Measurements from ENCODE around the gene GCNT2. TPM values are rescaled to one million over a fixed set of nuclear protein-coding genes. Genes with fewer than 3 reads are reported as not detected.
A peak's percentile ranks its signal among the peaks of the same experiment; 100 is the strongest.
"Not testable (repeated sequence)": the region's sequence is repeated elsewhere in the genome, so short reads cannot be mapped to it uniquely, and the experiment has no call there.

GCNT2 gene
- total RNA-seq, 2 donors from 2014 or later, result 2.4 to 6.9 TPM

DNA sequence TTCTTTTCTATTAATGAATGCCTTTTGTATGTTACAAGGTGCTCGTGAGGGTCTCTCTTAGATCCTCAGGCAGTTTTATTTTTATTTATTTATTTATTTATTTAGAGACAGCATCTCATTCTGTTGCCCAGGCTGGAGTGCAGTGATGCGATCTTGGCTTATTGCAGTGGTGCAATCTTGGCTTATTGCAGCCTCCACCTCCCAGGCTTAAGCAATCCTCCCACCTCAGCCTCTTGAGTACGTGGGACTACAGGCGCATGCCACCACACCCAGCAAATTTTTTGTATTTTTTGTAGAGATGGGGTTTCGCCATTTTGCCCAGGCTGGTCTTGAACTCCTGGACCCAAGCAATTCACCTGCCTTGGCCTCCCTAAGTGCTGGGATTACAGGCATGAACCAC, 79.5 kb downstream of the GCNT2 start:
- not testable (repeated sequence) for H3K27me3 Mint-ChIP-seq; H3K4me1 Mint-ChIP-seq (ENCODE audit: low read depth in 2 of 2); H3K36me3 Mint-ChIP-seq; ATAC-seq; DNase-seq (ENCODE audit: low spot score); H3K27ac Mint-ChIP-seq; H3K9me3 Mint-ChIP-seq; H3K4me3 Mint-ChIP-seq

DNA sequence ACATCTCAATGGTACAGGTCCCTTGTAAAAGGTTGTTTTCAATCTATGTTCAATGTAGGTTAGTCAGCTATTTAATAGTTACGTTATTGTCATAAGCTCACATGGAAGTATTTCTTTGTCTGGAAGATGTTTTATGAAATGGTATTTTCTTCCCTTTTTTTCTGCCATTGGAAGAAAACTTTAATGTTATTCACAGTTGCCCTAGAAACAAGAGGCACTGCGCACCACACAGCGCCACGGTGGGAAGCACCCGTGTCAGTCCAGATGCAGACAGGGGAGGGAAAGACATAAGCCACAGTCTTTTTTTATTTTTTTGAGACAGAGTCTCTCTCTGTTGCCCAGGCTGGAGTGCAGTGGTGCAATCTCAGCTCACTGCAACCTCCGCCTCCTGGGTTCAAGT, 82.1 kb downstream of the GCNT2 start:
- ATAC-seq (no peak), DNase-seq (ENCODE audit: low spot score) (no peak)
- no peaks in the 10 kb centered on the region for H3K9me3 Mint-ChIP-seq
- H3K4me1 Mint-ChIP-seq (ENCODE audit: low read depth in 2 of 2), result peaks cover 5 to 6% of the 10 kb centered on the region in 2 donors
- peaks cover 0 to 11% of the 10 kb centered on the region in 2 donors for H3K27me3 Mint-ChIP-seq
- H3K4me3 Mint-ChIP-seq, result no peak overlapping the region
- no peaks in the 10 kb centered on the region for H3K36me3 Mint-ChIP-seq
- no peak overlapping the region for H3K27ac Mint-ChIP-seq

DNA sequence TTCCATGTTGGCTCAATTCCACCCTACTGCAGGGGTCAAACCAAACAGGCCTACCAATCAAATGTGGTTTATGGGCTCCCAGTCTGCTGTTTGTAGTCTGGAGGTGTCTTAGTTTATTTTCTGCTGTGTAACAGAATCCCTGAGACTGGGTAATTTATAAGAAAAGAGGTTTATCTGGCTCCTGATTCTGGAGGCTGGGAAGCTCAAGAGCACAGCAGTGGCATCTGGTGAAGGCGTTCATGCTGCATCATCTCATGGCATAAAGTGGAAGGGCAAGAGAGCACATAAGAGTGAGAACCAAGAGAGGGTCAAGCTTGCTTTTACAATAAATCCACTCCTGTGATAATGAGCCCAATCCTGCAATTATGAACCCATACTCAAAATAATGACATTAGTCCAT, 87.9 kb downstream of the GCNT2 start:
- no peak overlapping the region for H3K4me3 Mint-ChIP-seq

DNA sequence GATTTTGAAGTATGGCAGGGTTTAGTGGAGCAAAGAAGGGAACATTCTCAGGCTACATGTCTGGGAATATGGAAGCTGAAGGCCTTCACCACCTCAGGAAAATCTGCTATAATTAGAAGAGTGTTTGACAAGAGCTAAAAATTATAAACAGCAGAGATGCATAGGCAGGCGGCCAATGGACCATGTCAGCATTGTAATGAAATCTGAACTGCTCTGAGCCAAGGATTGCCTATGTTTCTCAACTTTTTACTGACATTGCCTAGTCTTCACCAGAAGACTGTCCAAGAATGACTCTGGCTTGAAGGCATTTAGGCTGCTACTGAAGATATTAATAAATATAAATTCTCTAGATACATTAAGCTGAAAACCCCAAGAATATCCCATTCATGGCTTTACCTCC, 89.1 kb downstream of the GCNT2 start:
- no peak for DNase-seq (ENCODE audit: low spot score)
- H3K4me3 Mint-ChIP-seq, result no peak overlapping the region
- no peak overlapping the region for H3K27ac Mint-ChIP-seq
- H3K27me3 Mint-ChIP-seq, result peaks cover 6 to 9% of the 10 kb centered on the region in 2 donors
- ATAC-seq, result no peak
- no peaks in the 10 kb centered on the region for H3K9me3 Mint-ChIP-seq
- H3K4me1 Mint-ChIP-seq (ENCODE audit: low read depth in 2 of 2), result peaks cover 5 to 7% of the 10 kb centered on the region in 2 donors
- H3K36me3 Mint-ChIP-seq, result no peaks in the 10 kb centered on the region

More for the DNA sequence above, 87.9 kb downstream of the GCNT2 start:
- no peaks in the 10 kb centered on the region for H3K4me1 Mint-ChIP-seq (ENCODE audit: low read depth in 2 of 2)
- H3K9me3 Mint-ChIP-seq, result no peaks in the 10 kb centered on the region
- peaks cover 6 to 9% of the 10 kb centered on the region in 2 donors for H3K27me3 Mint-ChIP-seq
- no peak for DNase-seq (ENCODE audit: low spot score)
- ATAC-seq, result no peak
- no peaks in the 10 kb centered on the region for H3K36me3 Mint-ChIP-seq
- no peak overlapping the region for H3K27ac Mint-ChIP-seq

DNA sequence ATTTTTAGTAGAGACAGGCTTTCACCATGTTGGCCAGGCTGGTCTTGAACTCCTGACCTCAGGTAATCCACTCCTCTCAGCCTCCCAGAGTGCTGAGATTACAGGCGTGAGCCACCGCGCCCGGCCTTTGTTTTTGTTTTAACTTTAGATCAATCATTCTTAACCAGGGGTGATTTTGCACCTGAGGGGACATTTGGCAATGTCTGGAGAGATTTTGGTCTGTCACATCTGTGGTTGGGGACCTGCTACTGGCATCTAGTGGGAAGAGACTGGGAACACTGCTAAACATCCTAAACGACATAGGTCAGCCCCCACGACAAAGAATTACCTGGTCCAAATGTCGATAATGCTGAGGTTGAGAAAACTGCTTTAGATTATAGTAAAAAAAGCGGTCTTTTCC, 91.0 kb downstream of the GCNT2 start:
- peaks cover 3% of the 10 kb centered on the region for H3K9me3 Mint-ChIP-seq
- DNase-seq (ENCODE audit: low spot score) (no peak), ATAC-seq (no peak)
- no peaks in the 10 kb centered on the region for H3K36me3 Mint-ChIP-seq
- H3K27ac Mint-ChIP-seq, result no peak overlapping the region
- H3K27me3 Mint-ChIP-seq, result peaks cover 4 to 9% of the 10 kb centered on the region in 2 donors
- no peak overlapping the region for H3K4me3 Mint-ChIP-seq
- H3K4me1 Mint-ChIP-seq (ENCODE audit: low read depth in 2 of 2), result peaks cover 16 to 18% of the 10 kb centered on the region in 2 donors

DNA sequence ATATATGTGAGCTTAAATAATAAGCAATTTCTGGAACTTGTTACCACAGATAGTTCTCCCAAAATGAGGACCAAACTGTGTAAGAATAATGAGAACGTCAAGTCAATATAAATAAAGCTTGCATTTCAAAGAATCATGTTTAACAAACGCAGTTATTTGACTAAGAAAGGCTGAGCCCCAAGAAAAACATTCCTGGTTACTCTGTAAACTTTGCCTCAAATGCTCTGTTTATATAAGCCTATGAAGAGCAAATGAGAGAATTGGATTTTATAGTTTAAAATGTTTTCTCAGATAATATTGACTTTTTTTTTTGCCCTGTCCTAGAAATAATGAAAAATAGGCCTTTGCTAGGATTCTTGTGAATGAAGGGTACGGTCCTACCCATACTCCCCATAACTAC, 91.9 kb downstream of the GCNT2 start:
- no peak overlapping the region for H3K4me3 Mint-ChIP-seq
- H3K27me3 Mint-ChIP-seq, result peaks cover 3 to 9% of the 10 kb centered on the region in 2 donors
- H3K36me3 Mint-ChIP-seq, result no peaks in the 10 kb centered on the region
- no peak overlapping the region for H3K27ac Mint-ChIP-seq
- H3K4me1 Mint-ChIP-seq (ENCODE audit: low read depth in 2 of 2), result peaks cover 16 to 18% of the 10 kb centered on the region in 2 donors
- ATAC-seq (no peak), DNase-seq (ENCODE audit: low spot score) (no peak)
- H3K9me3 Mint-ChIP-seq, result peaks cover 3% of the 10 kb centered on the region

DNA sequence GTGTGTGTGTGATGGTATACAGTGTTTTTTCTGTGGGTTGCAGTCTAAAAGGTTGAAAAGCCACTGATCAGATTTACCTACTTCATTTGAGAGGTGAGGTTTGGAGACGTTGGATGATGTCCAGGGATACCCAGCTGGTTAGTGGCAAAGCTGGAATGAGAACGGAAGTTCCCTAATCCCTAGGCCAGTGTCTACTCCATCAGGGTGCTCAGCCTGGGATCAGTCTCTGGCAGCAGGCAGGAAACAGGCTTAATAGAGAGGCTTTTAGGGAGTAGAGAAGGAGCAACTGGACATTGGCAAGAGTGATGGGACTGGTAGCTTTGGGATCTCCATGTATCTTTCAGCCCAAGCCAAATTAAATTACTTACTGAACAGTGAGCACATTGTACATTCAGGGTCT, 92.6 kb downstream of the GCNT2 start:
- H3K9me3 Mint-ChIP-seq, result peaks cover 3% of the 10 kb centered on the region
- H3K36me3 Mint-ChIP-seq, result no peaks in the 10 kb centered on the region
- peaks cover 16 to 18% of the 10 kb centered on the region in 2 donors for H3K4me1 Mint-ChIP-seq (ENCODE audit: low read depth in 2 of 2)
- no peak for ATAC-seq
- no peak for DNase-seq (ENCODE audit: low spot score)
- H3K4me3 Mint-ChIP-seq, result no peak overlapping the region
- peak overlapping the region in 1 of 2 donors; percentile 25 for H3K27ac Mint-ChIP-seq
- H3K27me3 Mint-ChIP-seq, result peaks cover 3 to 9% of the 10 kb centered on the region in 2 donors

DNA sequence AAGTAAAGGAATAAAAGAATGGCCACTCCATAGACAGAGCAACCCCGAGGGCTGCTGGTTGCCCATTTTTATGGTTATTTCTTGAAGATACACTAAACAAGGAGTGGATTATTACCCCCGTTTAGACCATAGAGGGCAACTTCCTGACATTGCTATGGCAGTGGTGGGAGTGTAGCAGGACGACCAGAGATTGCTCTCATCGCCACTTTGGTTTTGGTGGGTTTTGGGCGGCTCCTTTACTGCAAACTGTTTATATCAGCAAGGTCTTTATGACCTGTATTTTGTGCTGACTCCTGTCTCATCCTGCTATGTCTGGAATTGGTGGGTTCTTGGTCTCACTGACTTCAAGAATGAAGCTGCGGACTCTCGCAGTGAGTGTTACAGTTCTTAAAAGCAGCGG, 94.5 kb downstream of the GCNT2 start:
- DNase-seq (ENCODE audit: low spot score) (no peak), ATAC-seq (peak in 1 of 2 donors; percentile 56)
- H3K27me3 Mint-ChIP-seq, result no peaks in the 10 kb centered on the region
- no peaks in the 10 kb centered on the region for H3K36me3 Mint-ChIP-seq
- peak overlapping the region in 1 of 2 donors; percentile 46 for H3K27ac Mint-ChIP-seq
- peaks cover 3% of the 10 kb centered on the region for H3K9me3 Mint-ChIP-seq
- peak overlapping the region; percentile 71 for H3K4me3 Mint-ChIP-seq
- H3K4me1 Mint-ChIP-seq (ENCODE audit: low read depth in 2 of 2), result peaks cover 16 to 18% of the 10 kb centered on the region in 2 donors

DNA sequence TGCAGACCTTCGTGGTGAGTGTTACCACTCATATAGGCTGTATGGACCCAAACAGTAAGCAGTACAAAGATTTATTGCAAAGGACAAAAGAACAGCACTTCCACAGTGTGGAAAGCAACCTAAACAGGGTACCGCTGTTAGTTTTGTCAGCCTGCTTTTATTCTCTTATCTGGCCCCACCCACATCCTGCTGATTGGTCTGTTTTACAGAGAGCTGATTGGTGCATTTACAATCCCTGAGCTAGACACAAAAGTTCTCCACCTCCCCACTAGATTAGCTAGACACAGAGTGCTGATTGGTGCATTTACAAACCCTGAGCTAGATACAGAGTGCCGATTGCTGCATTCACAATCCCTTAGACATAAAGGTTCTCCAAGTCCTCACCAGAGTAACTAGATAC, 95.1 kb downstream of the GCNT2 start:
- not testable (repeated sequence) for H3K36me3 Mint-ChIP-seq; H3K9me3 Mint-ChIP-seq; H3K27ac Mint-ChIP-seq; DNase-seq (ENCODE audit: low spot score); H3K27me3 Mint-ChIP-seq; ATAC-seq
- H3K4me1 Mint-ChIP-seq (ENCODE audit: low read depth in 2 of 2), result peaks cover 17 to 18% of the 10 kb centered on the region in 2 donors
- H3K4me3 Mint-ChIP-seq, result peak overlapping the region; percentile 71

DNA sequence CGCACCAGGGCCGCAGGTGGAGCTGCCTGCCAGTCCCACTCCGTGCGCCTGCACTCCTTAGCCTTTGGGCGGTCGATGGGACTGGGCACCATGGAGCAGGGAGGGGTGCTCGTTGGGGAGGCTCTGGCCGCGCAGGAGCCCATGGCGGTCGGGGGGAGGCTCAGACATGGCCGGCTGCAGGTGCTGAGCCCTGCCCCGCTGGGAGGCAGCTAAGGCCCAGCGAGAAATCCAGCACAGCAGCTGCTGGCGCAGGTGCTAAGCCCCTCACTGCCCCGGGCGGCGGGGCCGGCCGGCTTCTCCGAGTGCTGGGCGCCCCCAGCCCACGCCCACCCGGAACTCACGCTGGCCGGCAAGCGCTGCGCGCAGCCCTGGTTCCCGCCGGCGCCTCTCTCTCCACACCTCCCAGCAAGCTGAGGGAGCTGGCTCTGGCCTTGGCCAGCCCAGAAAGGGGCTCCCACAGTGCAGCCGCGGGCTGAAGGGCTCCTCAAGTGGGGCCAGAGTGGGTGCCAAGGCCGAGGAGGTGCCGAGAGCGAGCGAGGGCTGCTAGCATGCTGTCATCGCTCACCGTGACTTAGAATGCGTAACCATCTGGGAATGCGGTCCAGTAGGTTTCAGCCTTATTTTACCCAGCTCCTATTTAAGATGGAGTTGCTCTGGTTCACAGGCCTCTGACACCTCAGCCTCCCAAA, 96.0 kb downstream of the GCNT2 start:
- no peak for DNase-seq (ENCODE audit: low spot score)
- Mint-ChIP-seq H3K27me3 (no peaks in the 10 kb centered on the region), H3K36me3 (no peaks in the 10 kb centered on the region), H3K4me1 (ENCODE audit: low read depth in 2 of 2) (peaks cover 18% of the 10 kb centered on the region in 2 donors), H3K9me3 (peaks cover 3% of the 10 kb centered on the region), H3K27ac (no peak overlapping the region), H3K4me3 (no peak overlapping the region)
- ATAC-seq, result no peak

DNA sequence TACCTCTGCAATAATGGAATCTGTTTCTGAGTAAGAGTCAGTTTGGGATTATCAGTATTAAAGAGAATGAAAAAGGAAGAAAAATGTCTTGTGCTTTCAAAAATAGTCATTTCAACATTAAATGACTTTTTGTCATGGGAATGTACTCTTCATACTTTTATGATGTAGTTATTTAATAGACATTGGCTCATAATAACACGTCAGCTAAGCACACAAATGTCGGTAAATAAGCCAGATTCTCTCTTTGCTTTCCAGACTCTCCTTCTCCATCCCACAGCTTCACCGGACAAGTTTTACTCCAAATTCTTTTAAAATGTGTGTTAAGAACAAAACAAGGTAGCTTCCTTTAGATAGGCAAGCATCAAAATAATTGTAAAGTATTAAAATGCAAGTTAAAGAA, 97.3 kb downstream of the GCNT2 start:
- ATAC-seq (no peak), DNase-seq (ENCODE audit: low spot score) (no peak)
- Mint-ChIP-seq H3K9me3 (peaks cover 3% of the 10 kb centered on the region), H3K4me1 (ENCODE audit: low read depth in 2 of 2) (peaks cover 18% of the 10 kb centered on the region in 2 donors), H3K36me3 (peaks cover 5% of the 10 kb centered on the region), H3K27me3 (no peaks in the 10 kb centered on the region), H3K4me3 (no peak overlapping the region), H3K27ac (no peak overlapping the region)

DNA sequence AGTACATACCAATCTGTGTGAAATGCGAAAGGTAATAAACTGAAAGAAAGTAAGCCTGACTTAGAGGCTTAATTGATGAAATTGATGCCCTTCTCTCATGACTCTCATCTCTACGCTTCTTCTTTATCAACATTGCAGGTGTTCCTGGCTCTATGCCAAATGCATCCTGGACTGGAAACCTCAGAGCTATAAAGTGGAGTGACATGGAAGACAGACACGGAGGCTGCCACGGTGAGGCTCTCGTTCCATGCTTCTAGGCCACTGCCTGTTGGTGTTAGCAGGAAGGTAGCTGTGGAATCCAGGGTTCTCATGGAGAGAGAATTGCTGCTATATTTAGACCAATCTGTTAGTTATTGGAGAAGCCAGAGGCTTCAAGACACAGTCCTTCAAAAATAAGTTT, 100.1 kb downstream of the GCNT2 start:
- DNase-seq (ENCODE audit: low spot score) (no peak), ATAC-seq (no peak)
- peaks cover 12 to 18% of the 10 kb centered on the region in 2 donors for H3K4me1 Mint-ChIP-seq (ENCODE audit: low read depth in 2 of 2)
- no peaks in the 10 kb centered on the region for H3K27me3 Mint-ChIP-seq
- peaks cover 20% of the 10 kb centered on the region for H3K36me3 Mint-ChIP-seq
- H3K27ac Mint-ChIP-seq, result no peak overlapping the region
- no peak overlapping the region for H3K4me3 Mint-ChIP-seq
- peaks cover 8% of the 10 kb centered on the region for H3K9me3 Mint-ChIP-seq

DNA sequence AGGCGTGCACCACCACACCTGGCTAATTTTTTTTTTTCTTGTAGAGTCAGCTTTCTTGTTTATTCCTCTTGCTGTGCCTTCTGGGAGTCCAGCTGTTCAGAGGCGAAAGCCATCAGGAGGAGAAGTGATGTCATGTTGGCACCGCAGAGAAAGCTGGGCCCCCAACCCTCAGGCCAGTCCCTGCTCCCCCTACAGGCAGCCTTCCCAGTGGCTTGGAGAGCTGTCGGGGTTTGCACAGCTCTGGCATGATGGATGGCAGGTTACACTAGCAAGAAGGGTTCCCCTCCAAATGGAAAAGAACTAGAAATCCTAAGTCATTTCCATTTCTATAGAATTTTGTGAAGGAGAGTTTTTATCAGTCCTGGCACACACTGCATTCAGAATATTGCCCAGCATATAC, 100.7 kb downstream of the GCNT2 start:
- ATAC-seq, result no peak
- H3K4me3 Mint-ChIP-seq, result no peak overlapping the region
- DNase-seq (ENCODE audit: low spot score), result no peak
- H3K9me3 Mint-ChIP-seq, result peaks cover 5% of the 10 kb centered on the region
- no peak overlapping the region for H3K27ac Mint-ChIP-seq
- H3K27me3 Mint-ChIP-seq, result no peaks in the 10 kb centered on the region
- peaks cover 20% of the 10 kb centered on the region for H3K36me3 Mint-ChIP-seq
- peaks cover 14 to 17% of the 10 kb centered on the region in 2 donors for H3K4me1 Mint-ChIP-seq (ENCODE audit: low read depth in 2 of 2)

DNA sequence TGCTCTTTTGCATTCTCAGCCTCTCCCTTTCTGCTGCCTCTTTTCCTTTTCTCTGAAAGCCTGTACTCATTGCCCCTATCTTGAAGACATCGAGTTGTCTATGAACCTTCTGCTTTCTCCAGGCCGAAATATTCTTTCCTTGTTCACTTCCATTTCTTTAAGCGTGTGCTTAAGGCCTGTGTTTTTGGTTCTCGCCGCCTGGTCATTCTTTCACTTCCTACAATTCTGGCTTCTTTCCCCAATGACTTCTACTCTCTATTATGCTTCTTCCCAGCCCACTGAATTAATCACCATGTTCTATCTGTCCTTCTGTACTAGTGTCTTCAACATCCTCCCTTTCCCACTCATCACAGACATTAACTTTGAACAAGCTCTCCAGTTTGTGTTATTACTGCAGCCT, 103.7 kb downstream of the GCNT2 start:
- Mint-ChIP-seq H3K27ac (peak overlapping the region; percentile 2 to 9), H3K27me3 (peaks cover 0 to 2% of the 10 kb centered on the region in 2 donors), H3K4me1 (ENCODE audit: low read depth in 2 of 2) (peaks cover 20 to 21% of the 10 kb centered on the region in 2 donors), H3K9me3 (peaks cover 5% of the 10 kb centered on the region), H3K4me3 (no peak overlapping the region), H3K36me3 (peaks cover 20% of the 10 kb centered on the region)
- DNase-seq (ENCODE audit: low spot score), result no peak
- no peak for ATAC-seq

Data from natural killer cell treated with Interleukin-12 subunit alpha and Interleukin-12 subunit beta and Interleukin-15 and Interleukin-18, amount 100 ng/mL, for 72 hours (primary cell).